ENCODE measurements around the gene COX7A1.

- no peak for TF ChIP-seq STAT1 (conservative IDR thresholded peaks at IDR 0.05)
- TF ChIP-seq TAF1 (IDR thresholded peaks at IDR 0.05; ENCODE audit: borderline replicate concordance, low read depth, low read length), result no peak
- TF ChIP-seq RBBP5 (conservative IDR thresholded peaks at IDR 0.05), result no peak
- no peak for TF ChIP-seq POLR2AphosphoS5 (IDR thresholded peaks at IDR 0.05; ENCODE audit: low read length)
- TF ChIP-seq EP300 (IDR thresholded peaks at IDR 0.05; ENCODE audit: borderline replicate concordance in 1 of 2, control insufficient read depth in 1 of 2, low read depth in 2 of 2, low read length in 2 of 2), result no peak
- TF ChIP-seq ETV6 (conservative IDR thresholded peaks at IDR 0.05 in 1 of 2, IDR thresholded peaks at IDR 0.05 in 1 of 2; ENCODE audit: borderline replicate concordance in 1 of 2, low read depth in 1 of 2), result no peak
- no peak for TF ChIP-seq HCFC1 (IDR thresholded peaks at IDR 0.05; ENCODE audit: low read length)
- TF ChIP-seq, protein P1, sequence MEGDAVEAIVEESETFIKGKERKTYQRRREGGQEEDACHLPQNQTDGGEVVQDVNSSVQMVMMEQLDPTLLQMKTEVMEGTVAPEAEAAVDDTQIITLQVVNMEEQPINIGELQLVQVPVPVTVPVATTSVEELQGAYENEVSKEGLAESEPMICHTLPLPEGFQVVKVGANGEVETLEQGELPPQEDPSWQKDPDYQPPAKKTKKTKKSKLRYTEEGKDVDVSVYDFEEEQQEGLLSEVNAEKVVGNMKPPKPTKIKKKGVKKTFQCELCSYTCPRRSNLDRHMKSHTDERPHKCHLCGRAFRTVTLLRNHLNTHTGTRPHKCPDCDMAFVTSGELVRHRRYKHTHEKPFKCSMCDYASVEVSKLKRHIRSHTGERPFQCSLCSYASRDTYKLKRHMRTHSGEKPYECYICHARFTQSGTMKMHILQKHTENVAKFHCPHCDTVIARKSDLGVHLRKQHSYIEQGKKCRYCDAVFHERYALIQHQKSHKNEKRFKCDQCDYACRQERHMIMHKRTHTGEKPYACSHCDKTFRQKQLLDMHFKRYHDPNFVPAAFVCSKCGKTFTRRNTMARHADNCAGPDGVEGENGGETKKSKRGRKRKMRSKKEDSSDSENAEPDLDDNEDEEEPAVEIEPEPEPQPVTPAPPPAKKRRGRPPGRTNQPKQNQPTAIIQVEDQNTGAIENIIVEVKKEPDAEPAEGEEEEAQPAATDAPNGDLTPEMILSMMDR (IDR thresholded peaks at IDR 0.05 in 2 of 3, conservative IDR thresholded peaks at IDR 0.05 in 1 of 3; ENCODE audit: control insufficient read depth in 2 of 3, extremely low read depth in 1 of 3, insufficient read depth in 1 of 3, low read depth in 3 of 3, low read length in 3 of 3), result no peak
These were observed 7.6 kb downstream of the COX7A1 start for GRCh38 chr19:36144624-36145023.

All from GM12878 (cell line).